SK-N-SH (cell line): ENCODE measurements around the gene PPM1L. TPM values are rescaled to one million over a fixed set of nuclear protein-coding genes. Genes with fewer than 3 reads are reported as not detected.

ENCODE experiments used
- CTCF ChIA-PET: fragments of 300-600, 350-600 bp; formaldehyde crosslinking; extraction: SDS; loops from one replicate; lab custom pipeline; 2021; lab: Yijun Ruan, JAX
- POLR2A ChIA-PET: fragments of 350-600 bp; sonication (Branson Sonifier 250); formaldehyde crosslinking; extraction: SDS; loops from one replicate; lab custom pipeline; 2020; ENCODE audit warnings: antibody characterized with exemption, inconsistent platforms; lab: Yijun Ruan, JAX
- DNase-seq: peaks from one replicate; pipeline ENCODE4 v3.0.0; 2012
- H2AFZ ChIP-seq: fragments of 200-600 bp; sonication (generic); 2 replicates; pipeline ENCODE4 v1.8.1; 2016; ENCODE audit warnings: antibody characterized with exemption, mild to moderate bottlenecking, low read depth
- H3F3A ChIP-seq: fragments of 200-600 bp; sonication (generic); replicated peaks from 2 replicates; pipeline ENCODE3; 2016; ENCODE audit warnings: antibody characterized with exemption, mild to moderate bottlenecking; ENCODE audit not compliant: insufficient read depth
- H3K27ac ChIP-seq, 2 experiments: fragments of 200-500 bp in 1 of 2; fragments of 200-600 bp in 1 of 2; sonication (Bioruptor generic) in 1 of 2; sonication (generic), shearing (Covaris generic) in 1 of 2; 2 replicates each; pipeline versions ENCODE4 v1.5.1 to v1.6.1; 2014 to 2016; ENCODE audit warnings: low read depth in 2 of 2, inconsistent platforms in 1 of 2, low read length in 1 of 2, mild to moderate bottlenecking in 1 of 2, mixed read lengths in 1 of 2
- H3K27me3 ChIP-seq: fragments of 200-600 bp; sonication (generic), shearing (Covaris generic); 2 replicates; pipeline ENCODE4 v1.6.1; 2016; ENCODE audit warnings: mixed run types; ENCODE audit not compliant: insufficient read depth
- H3K36me3 ChIP-seq, 2 experiments: fragments of 200-500 bp in 1 of 2; fragments of 200-600 bp in 1 of 2; sonication (Bioruptor generic) in 1 of 2; sonication (generic) in 1 of 2; replicated peaks in 1 of 2; 2 replicates each; pipeline versions ENCODE3 to v1.5.1; 2014 to 2016; ENCODE audit warnings: low read length in 1 of 2, mild to moderate bottlenecking in 1 of 2; ENCODE audit not compliant: insufficient read depth in 2 of 2, control insufficient read depth in 1 of 2
- H3K4me1 ChIP-seq, 2 experiments: fragments of 200-500 bp in 1 of 2; fragments of 200-600 bp in 1 of 2; sonication (Bioruptor generic) in 1 of 2; sonication (generic), shearing (Covaris generic) in 1 of 2; 2 replicates each; pipeline versions ENCODE4 v1.5.1 to v1.6.1; 2014 to 2016; ENCODE audit warnings: low read depth in 1 of 2, low read length in 1 of 2, mixed run types in 1 of 2; ENCODE audit not compliant: insufficient read depth in 2 of 2, control insufficient read depth in 1 of 2
- H3K4me2 ChIP-seq: fragments of 200-600 bp; sonication (generic), shearing (Covaris generic); 2 replicates; pipeline ENCODE4 v1.6.1; 2017; ENCODE audit warnings: mixed run types
- H3K4me3 ChIP-seq, 2 experiments: fragments of 200-500 bp in 1 of 2; fragments of 200-600 bp in 1 of 2; sonication (Bioruptor generic) in 1 of 2; sonication (generic), shearing (Covaris generic) in 1 of 2; 2 replicates each; pipeline versions ENCODE4 v1.5.1 to v1.8.1; 2014 to 2016; ENCODE audit warnings: low read depth in 2 of 2, inconsistent platforms in 1 of 2, low read length in 1 of 2, mild to moderate bottlenecking in 1 of 2, mixed read lengths in 1 of 2, moderate library complexity in 1 of 2
- H3K79me2 ChIP-seq: fragments of 200-600 bp; sonication (generic); 2 replicates; pipeline ENCODE4 v1.8.1; 2017; ENCODE audit warnings: mild to moderate bottlenecking; ENCODE audit not compliant: insufficient read depth
- H3K9ac ChIP-seq: fragments of 200-600 bp; sonication (generic); 2 replicates; pipeline ENCODE4 v1.6.1; 2017; ENCODE audit warnings: mixed run types
- H3K9me2 ChIP-seq: fragments of 200-600 bp; sonication (generic); 2 replicates; pipeline ENCODE4 v1.6.1; 2017; ENCODE audit warnings: mixed run types
- H3K9me3 ChIP-seq: fragments of 200-600 bp; sonication (generic); 2 replicates; pipeline ENCODE4 v1.6.1; 2017; ENCODE audit warnings: mixed run types, mild to moderate bottlenecking, moderate library complexity
- H4K20me1 ChIP-seq: fragments of 200-600 bp; sonication (generic); 2 replicates; pipeline ENCODE4 v1.6.1; 2017; ENCODE audit warnings: mild to moderate bottlenecking, mixed run types; ENCODE audit not compliant: insufficient read depth
- CHD2 ChIP-seq: fragments of 150-350 bp; IDR thresholded peaks from 2 replicates; pipeline ENCODE4 v1.6.1; 2018; ENCODE audit warnings: low read length; ENCODE audit not compliant: partially characterized antibody
- FOXM1 ChIP-seq: IDR thresholded peaks from 2 replicates; pipeline ENCODE4 v1.4.0; 2012; ENCODE audit warnings: low read depth, mild to moderate bottlenecking
- GABPA ChIP-seq: IDR thresholded peaks from 2 replicates; pipeline ENCODE4 v1.4.0; 2012; ENCODE audit warnings: low read depth, mild to moderate bottlenecking
- GATA2 ChIP-seq: sonication (generic); formaldehyde crosslinking; IDR thresholded peaks from 2 replicates; pipeline ENCODE4 v1.5.0; 2020; ENCODE audit warnings: mild to moderate bottlenecking, missing genetic modification reagents
- JUND ChIP-seq: IDR thresholded peaks from 2 replicates; pipeline ENCODE4 v1.4.0; 2012
- NFIC ChIP-seq: IDR thresholded peaks from 2 replicates; pipeline ENCODE4 v1.4.0; 2012; ENCODE audit warnings: borderline replicate concordance
- NRF1 ChIP-seq: IDR thresholded peaks from 2 replicates; pipeline ENCODE4 v1.6.1; 2012; ENCODE audit warnings: low read depth, mild to moderate bottlenecking, low read length
- POLR2AphosphoS5 ChIP-seq: IDR thresholded peaks from 2 replicates; pipeline ENCODE4 v1.6.1; 2012; ENCODE audit warnings: low read depth, low read length
- RAD21 ChIP-seq: IDR thresholded peaks from 2 replicates; pipeline ENCODE4 v1.6.1; 2012; ENCODE audit warnings: mild to moderate bottlenecking, low read length
- RCOR1 ChIP-seq: fragments of 150-350 bp; IDR thresholded peaks from 2 replicates; pipeline ENCODE4 v1.6.1; 2017; ENCODE audit warnings: antibody characterized with exemption, low read length
- RXRA ChIP-seq: IDR thresholded peaks from 2 replicates; pipeline ENCODE4 v1.4.0; 2012; ENCODE audit warnings: low read depth, mild to moderate bottlenecking, borderline replicate concordance
- SIN3A ChIP-seq: IDR thresholded peaks from 2 replicates; pipeline ENCODE4 v1.6.1; 2012; ENCODE audit warnings: low read depth, mild to moderate bottlenecking, low read length, moderate library complexity, borderline replicate concordance
- SMC3 ChIP-seq: IDR thresholded peaks from 2 replicates; pipeline ENCODE4 v1.6.1; 2012; ENCODE audit warnings: low read depth, low read length, improper control_type of control experiment
- TAF1 ChIP-seq: IDR thresholded peaks from 2 replicates; pipeline ENCODE4 v1.6.1; 2012; ENCODE audit warnings: low read depth, mild to moderate bottlenecking, low read length, moderate library complexity, borderline replicate concordance
- YY1 ChIP-seq: IDR thresholded peaks from 2 replicates; pipeline ENCODE4 v1.4.0; 2012; ENCODE audit warnings: low read depth, mild to moderate bottlenecking
- WGBS: methylation state at CpG from one replicate; pipeline ENCODE4 v1.1.6; 2017; ENCODE audit warnings: low lambda C conversion rate; 5-methylcytosine and 5-hydroxymethylcytosine counted together
- polyA plus RNA-seq, 3 experiments: library from polyadenylated mRNA; depleted of rRNA; stranded (reverse); fragments of >200 nt; gene quantifications; 2 replicates each; pipeline ENCODE4 v1.2.3, GENCODE V29; 2012
- TF ChIP-seq, protein P1 (sequence below): fragments of 150-350 bp; IDR thresholded peaks from 2 replicates; pipeline ENCODE4 v1.6.1; 2017; ENCODE audit warnings: antibody characterized with exemption, low read length, low read depth, borderline replicate concordance
- TF ChIP-seq, protein P2 (sequence below): IDR thresholded peaks from 2 replicates; pipeline ENCODE4 v1.4.0; 2012; ENCODE audit warnings: low read depth, borderline replicate concordance
- TF ChIP-seq, protein P3 (sequence below): IDR thresholded peaks from 2 replicates; pipeline ENCODE4 v1.6.1; 2012; ENCODE audit warnings: mild to moderate bottlenecking, low read depth, low read length, moderate library complexity
- TF ChIP-seq, protein P4 (sequence below): fragments of 200-600 bp; sonication (generic); IDR thresholded peaks from 2 replicates; pipeline ENCODE4 v1.6.1; 2017; ENCODE audit warnings: antibody characterized with exemption, mild to moderate bottlenecking, moderate library complexity
- TF ChIP-seq, protein P5 (sequence below): IDR thresholded peaks from 2 replicates; pipeline ENCODE4 v1.4.0; 2012; ENCODE audit warnings: low read depth

The PPM1L gene
- polyA plus RNA-seq, 1 of the 3 experiments (the other 2 are of a cell fraction): 0.16 TPM

DNA sequence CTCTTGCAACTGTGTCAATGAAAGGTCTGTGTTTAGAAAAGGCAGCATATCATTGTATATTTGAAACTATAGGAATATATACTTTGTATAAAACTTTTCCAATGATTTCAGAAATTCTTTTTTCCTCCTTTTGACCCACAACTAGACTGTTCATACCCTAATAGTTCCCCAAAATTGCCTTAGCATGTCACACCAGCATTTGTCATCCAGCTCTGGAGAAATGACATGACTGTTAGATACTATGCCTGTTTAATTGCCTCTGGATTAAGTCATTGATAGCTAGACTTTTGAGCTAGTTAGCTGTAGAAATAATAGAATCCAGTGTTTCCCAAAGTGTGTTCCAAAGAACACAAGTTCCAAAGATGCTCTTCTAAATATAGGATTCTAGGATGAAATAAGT, 316.7 kb downstream of the PPM1L start (continued):
- TF ChIP-seq, protein P1, sequence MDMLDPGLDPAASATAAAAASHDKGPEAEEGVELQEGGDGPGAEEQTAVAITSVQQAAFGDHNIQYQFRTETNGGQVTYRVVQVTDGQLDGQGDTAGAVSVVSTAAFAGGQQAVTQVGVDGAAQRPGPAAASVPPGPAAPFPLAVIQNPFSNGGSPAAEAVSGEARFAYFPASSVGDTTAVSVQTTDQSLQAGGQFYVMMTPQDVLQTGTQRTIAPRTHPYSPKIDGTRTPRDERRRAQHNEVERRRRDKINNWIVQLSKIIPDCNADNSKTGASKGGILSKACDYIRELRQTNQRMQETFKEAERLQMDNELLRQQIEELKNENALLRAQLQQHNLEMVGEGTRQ: no peak
- TF ChIP-seq GATA2: no peak
- no peak for TF ChIP-seq TAF1

DNA sequence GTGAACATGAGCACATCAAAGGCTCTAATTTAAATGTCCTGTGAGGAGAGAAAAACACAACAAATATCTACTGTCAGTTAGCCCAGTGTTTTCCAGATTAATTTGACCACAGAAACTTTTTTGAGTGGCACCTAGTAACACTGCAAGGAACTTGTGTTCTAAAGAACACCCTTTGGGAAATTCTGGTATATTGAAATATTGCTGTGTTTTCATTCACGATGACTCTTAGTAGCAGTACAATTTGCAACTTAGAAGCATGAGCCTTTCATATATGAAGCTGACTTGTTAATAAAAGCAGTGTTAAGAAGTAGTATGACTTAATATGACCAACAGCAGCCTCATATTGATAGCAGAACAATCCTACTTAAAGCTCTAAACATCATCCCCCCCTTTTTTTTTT, 317.1 kb downstream of the PPM1L start:
- Histone ChIP-seq H3K27me3 (peaks cover 5% of the 10 kb centered on the region; the same call in 1 of the 2 replicates), H3F3A (peaks cover 8% of the 10 kb centered on the region), H2AFZ (no peak overlapping the region), H3K4me1 (no peaks in the 10 kb centered on the region; a peak in 2 of 4 replicates), H3K4me3 (no peak overlapping the region), H3K79me2 (no peaks in the 10 kb centered on the region), H3K9me3 (no peaks in the 10 kb centered on the region), H3K27ac (no peak overlapping the region), H3K9me2 (no peaks in the 10 kb centered on the region; the same call in 1 of the 2 replicates), H3K9ac (no peak overlapping the region), H3K36me3 (no peaks in the 10 kb centered on the region), H3K4me2 (no peak overlapping the region), H4K20me1 (no peaks in the 10 kb centered on the region)
- POLR2A ChIA-PET: no interaction called here
- CTCF ChIA-PET: no interaction called here
- TF ChIP-seq FOXM1 (no peak), TAF1 (no peak), JUND (no peak), SIN3A (no peak), RCOR1 (no peak), CHD2 (no peak), POLR2AphosphoS5 (no peak), NFIC (no peak), YY1 (no peak), GABPA (no peak), NRF1 (no peak), RXRA (no peak), SMC3 (no peak), GATA2 (no peak), RAD21 (no peak)
- TF ChIP-seq, protein P2, sequence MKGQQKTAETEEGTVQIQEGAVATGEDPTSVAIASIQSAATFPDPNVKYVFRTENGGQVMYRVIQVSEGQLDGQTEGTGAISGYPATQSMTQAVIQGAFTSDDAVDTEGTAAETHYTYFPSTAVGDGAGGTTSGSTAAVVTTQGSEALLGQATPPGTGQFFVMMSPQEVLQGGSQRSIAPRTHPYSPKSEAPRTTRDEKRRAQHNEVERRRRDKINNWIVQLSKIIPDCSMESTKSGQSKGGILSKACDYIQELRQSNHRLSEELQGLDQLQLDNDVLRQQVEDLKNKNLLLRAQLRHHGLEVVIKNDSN: no peak
- TF ChIP-seq, protein P3, sequence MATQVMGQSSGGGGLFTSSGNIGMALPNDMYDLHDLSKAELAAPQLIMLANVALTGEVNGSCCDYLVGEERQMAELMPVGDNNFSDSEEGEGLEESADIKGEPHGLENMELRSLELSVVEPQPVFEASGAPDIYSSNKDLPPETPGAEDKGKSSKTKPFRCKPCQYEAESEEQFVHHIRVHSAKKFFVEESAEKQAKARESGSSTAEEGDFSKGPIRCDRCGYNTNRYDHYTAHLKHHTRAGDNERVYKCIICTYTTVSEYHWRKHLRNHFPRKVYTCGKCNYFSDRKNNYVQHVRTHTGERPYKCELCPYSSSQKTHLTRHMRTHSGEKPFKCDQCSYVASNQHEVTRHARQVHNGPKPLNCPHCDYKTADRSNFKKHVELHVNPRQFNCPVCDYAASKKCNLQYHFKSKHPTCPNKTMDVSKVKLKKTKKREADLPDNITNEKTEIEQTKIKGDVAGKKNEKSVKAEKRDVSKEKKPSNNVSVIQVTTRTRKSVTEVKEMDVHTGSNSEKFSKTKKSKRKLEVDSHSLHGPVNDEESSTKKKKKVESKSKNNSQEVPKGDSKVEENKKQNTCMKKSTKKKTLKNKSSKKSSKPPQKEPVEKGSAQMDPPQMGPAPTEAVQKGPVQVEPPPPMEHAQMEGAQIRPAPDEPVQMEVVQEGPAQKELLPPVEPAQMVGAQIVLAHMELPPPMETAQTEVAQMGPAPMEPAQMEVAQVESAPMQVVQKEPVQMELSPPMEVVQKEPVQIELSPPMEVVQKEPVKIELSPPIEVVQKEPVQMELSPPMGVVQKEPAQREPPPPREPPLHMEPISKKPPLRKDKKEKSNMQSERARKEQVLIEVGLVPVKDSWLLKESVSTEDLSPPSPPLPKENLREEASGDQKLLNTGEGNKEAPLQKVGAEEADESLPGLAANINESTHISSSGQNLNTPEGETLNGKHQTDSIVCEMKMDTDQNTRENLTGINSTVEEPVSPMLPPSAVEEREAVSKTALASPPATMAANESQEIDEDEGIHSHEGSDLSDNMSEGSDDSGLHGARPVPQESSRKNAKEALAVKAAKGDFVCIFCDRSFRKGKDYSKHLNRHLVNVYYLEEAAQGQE: no peak
- TF ChIP-seq, protein P4, sequence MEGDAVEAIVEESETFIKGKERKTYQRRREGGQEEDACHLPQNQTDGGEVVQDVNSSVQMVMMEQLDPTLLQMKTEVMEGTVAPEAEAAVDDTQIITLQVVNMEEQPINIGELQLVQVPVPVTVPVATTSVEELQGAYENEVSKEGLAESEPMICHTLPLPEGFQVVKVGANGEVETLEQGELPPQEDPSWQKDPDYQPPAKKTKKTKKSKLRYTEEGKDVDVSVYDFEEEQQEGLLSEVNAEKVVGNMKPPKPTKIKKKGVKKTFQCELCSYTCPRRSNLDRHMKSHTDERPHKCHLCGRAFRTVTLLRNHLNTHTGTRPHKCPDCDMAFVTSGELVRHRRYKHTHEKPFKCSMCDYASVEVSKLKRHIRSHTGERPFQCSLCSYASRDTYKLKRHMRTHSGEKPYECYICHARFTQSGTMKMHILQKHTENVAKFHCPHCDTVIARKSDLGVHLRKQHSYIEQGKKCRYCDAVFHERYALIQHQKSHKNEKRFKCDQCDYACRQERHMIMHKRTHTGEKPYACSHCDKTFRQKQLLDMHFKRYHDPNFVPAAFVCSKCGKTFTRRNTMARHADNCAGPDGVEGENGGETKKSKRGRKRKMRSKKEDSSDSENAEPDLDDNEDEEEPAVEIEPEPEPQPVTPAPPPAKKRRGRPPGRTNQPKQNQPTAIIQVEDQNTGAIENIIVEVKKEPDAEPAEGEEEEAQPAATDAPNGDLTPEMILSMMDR: no peak
- TF ChIP-seq, protein P5, sequence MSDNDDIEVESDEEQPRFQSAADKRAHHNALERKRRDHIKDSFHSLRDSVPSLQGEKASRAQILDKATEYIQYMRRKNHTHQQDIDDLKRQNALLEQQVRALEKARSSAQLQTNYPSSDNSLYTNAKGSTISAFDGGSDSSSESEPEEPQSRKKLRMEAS: no peak
- 81% methylated on average over 1 of the region's 1 CpG for WGBS
- DNase-seq: no peak
